Effector CD8-positive, alpha-beta T cell (primary cell): ENCODE results near the gene STXBP6.

Experiments used
- DNase-seq: peaks from one replicate; lab custom pipeline; 2025; lab: John Stamatoyannopoulos, UW

STXBP6 gene

DNA sequence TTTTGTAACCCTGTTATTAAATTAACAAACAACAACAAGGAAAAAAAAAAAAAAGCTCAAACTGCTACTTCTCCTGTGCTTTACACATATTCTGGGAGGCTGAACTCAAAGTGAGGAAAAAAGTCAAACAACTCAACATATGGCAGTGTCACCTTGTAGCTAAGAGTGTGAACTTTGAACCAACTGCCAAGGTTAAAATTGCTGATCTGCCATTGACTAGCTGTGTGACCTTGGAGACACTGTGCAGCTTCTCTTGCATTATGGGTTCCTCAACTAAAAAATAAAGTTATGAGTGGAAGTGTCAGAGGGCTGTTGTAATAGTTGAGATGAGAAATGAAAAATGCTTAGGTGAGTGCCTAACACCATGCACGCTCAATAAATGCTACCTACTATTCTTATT is 34.2 kb downstream of the STXBP6 start:
- no peak for DNase-seq

- DNase-seq, result no peak
Observed at GRCh38 chr14:25014440-25014839, 35.5 kb downstream of the STXBP6 start.

DNA sequence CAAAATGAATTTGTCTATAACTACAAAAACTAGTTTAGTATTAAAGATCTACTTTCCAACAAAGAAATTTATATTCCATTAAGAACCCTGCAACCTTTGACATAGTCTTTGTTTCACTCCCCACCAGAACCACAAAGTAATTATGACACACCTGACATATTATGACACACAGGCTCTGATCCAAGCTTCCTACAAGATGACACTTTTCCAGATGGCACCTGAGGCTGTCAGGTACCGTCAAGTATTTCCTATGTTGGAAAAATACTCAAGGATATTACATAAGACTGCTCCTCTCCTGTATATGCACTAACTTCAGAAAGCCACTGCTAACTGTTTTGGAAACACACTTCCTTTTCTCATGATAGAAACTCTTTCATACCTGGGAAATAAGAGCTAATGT is 38.9 kb downstream of the STXBP6 start:
- no peak for DNase-seq

DNA sequence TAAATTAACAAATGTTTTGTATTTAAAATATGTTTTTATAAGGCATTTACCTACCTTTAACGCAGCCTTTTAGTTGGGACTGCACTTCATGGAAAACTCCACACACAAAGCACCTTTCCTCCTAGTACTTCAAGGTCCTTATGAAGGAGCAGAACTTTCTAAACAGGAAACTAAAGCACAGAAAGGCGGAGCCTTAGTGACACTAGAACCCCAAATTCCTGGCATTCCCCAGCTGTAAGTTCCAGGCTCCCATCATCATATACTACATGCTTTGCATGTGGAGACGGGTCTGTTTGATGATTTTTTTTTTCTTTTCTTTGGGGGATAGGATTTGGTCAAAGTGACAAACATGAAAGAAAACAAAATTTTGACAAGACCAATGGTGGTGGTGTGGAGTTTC is 39.5 kb downstream of the STXBP6 start:
- no peak for DNase-seq

- no peak for DNase-seq
Observed at GRCh38 chr14:25009891-25010290, 40.1 kb downstream of the STXBP6 start.

DNA sequence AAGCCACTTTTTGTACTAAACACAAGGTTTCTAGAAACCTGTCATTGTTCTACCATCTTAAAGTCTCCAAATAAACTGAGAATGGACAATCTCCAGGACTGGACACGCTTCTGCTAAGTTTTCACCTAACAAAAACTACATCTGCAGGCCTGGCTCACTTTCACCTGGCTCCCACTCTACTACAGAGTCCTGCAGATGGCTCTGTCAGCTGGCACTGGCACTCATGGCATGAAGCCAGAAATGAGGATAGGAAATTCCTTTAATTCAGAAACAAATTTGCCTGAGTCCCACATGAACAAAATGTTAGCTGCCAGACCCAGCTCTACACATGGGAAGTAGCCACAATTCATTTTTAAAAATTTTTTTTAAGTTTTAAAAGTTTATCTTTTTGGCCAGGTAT is 42.1 kb downstream of the STXBP6 start:
- no peak for DNase-seq

- DNase-seq, result no peak
Observed at GRCh38 chr14:25006961-25007795, 42.8 kb downstream of the STXBP6 start.

DNA sequence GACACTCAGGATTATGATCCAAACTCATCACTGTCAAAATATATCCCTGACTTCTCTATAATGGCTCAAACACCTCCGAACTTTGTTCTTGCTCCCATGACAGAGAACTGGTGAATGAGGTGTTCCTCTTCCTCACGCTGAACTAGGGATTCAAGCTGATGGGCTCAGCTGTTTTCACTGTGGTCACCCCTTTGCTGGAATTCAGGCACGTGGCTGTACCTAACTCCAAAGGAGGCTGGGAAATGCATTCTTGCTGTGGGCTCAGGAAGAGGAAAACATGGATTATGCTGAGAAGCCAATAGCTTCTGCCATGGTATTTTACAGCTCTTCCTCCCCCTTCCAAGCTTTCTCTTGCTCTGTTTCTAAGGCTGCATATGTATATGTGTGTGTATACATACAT is 43.9 kb downstream of the STXBP6 start:
- DNase-seq, result no peak

DNA sequence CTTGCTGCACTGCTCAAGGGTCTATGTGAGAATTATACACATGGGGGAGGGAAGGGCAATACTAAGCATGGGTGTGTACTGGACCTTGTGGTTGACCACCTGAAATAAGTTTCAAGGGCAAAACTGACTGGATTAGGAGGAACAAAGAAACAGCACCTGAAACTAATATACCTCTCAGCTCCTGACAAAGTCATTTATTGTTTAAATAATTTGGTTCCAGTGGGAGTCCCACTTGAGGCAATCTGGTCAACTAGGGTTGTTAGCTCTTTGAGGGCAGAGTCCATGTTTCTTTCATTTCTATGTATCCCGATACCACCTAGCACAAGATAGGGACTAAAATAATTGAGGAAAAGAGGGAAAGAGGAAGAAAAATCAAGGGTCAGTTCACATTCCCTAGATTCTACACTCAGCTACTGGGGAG is 45.5 kb downstream of the STXBP6 start:
- DNase-seq, result no peak

GRCh38 chr14:25003537-25003936 is 46.4 kb downstream of the STXBP6 start:
- no peak for DNase-seq

DNA sequence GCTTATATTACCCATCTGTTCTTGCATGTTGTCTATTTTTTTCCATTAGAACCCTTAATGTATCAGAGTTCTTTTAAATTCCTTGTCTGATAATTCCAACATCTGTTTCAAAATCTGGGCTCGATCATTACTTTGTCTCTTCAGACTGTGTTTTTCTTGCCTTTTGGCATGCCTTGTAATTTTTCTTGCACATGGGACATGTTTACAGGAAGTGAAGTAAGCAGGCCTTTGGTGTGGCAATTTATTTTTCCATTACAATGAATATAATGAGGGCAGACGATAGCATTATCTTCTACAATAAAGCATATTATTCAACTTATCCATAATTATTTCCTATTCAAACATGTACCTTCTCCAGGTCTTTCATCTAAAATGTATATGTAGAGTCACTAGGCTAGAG is 48.3 kb downstream of the STXBP6 start:
- DNase-seq, result no peak

GRCh38 chr14:25001156-25001555 is 48.8 kb downstream of the STXBP6 start:
- no peak for DNase-seq

GRCh38 chr14:24999157-24999556 is 50.8 kb downstream of the STXBP6 start:
- no peak for DNase-seq

GRCh38 chr14:24996930-24997725 is 52.8 kb downstream of the STXBP6 start:
- no peak for DNase-seq

GRCh38 chr14:24995016-24995415 is 54.9 kb downstream of the STXBP6 start:
- no peak for DNase-seq

DNA sequence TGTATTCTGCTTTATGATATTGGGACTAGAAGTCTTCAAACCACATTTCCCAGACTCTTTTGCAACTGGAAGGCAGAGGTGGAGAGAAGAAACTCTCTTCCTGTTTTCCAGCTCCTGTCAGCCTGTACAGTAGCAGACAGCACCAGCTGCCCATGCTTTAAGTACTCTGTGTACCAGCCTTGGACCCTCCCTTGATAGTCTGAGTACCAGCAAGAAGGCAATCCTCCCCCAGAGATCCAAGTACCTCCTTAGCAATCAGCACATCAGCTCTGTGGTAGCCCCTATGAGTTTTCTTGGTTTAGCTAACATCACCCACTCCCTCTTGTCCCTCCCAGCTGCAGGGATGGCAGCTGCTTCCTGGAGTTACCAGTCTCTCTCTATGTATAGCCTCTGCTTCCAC is 56.3 kb downstream of the STXBP6 start:
- DNase-seq, result no peak

GRCh38 chr14:24992624-24993360 is 57.2 kb downstream of the STXBP6 start:
- DNase-seq, result no peak

DNA sequence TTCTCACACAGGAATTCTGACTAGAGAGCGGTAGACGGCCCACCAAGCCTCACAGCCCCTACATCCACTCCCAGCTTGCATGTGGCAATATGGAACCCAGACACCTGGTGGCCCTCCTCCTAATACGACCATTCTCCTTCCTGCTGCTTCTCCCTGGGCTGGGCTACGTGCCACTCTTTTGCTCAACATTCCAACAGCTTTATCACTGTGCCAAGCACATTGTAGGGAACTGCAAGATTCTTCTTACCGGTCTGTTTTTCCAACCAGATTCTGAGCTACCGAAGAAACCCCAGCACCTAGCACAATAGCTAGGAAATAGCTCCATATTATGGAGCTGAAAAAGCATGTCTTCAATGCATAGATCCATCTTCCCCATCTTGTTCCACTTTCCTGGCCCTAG is 58.1 kb downstream of the STXBP6 start:
- no peak for DNase-seq

GRCh38 chr14:24991288-24991687 is 58.7 kb downstream of the STXBP6 start:
- no peak for DNase-seq

GRCh38 chr14:24990773-24991172 is 59.2 kb downstream of the STXBP6 start:
- no peak for DNase-seq

GRCh38 chr14:24990050-24990449 is 59.9 kb downstream of the STXBP6 start:
- no peak for DNase-seq

DNA sequence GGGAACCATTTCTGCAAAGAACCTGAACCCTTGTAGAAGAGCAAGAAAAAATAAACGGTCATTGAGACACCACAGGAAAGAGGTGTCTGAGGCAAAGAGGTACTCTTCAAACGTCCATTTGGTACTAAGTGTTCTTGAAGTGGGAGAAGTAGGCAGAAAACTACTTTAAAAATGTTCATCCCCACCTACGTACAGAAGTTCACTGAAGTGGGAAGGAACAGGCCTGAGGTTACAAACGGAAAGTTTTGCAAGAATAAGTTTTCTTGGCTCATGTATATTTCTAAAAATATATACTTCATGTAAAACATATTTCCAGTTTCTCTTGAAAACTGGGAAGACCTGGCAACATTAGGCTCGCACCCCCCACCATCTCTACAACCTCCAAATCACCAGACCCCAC is 61.2 kb downstream of the STXBP6 start:
- DNase-seq, result no peak
